A549 (cell line): ENCODE data around the gene ERBB2. TPM values are rescaled to one million over a fixed set of nuclear protein-coding genes. Genes with fewer than 3 reads are reported as not detected.

Experiments
- ATAC-seq, 2 experiments: fragments of 200-7000 bp in 1 of 2; fragments of >200 bp in 1 of 2; cut with Nextera tagmentation in 1 of 2; cut with Tn5 transposase in 1 of 2; 3 replicates each; pipeline versions ENCODE4 v1.8.0 to v1.9.1; 2018 to 2020; ENCODE audit warnings: mild to moderate bottlenecking in 1 of 2, moderate library complexity in 1 of 2
- CTCF ChIA-PET: fragments of 300-600 bp; sonication (Branson Sonifier 250); formaldehyde crosslinking; extraction: SDS; loops from one replicate; lab custom pipeline; 2021; ENCODE audit warnings: antibody characterized with exemption, inconsistent platforms; lab: Yijun Ruan, JAX
- POLR2A ChIA-PET: fragments of 350-600 bp; formaldehyde crosslinking; extraction: SDS; loops from one replicate; lab custom pipeline; 2021; ENCODE audit warnings: antibody characterized with exemption, inconsistent platforms; lab: Yijun Ruan, JAX
- DNase-seq, 2 experiments: peaks; one replicate each; pipeline versions ENCODE4 v3.0.0 to v3.0.0-alpha.2; 2011 to 2016; ENCODE audit warnings: low read depth in 1 of 2, low spot score in 1 of 2
- FAIRE-seq: peaks from 2 replicates; lab custom pipeline; 2011; peaks lifted over from hg19 to GRCh38; lab: Jason Lieb, UNC
- H3K27ac ChIP-seq, 2 experiments: fragments of >200 bp; sonication (Bioruptor Twin); formaldehyde crosslinking; 3 replicates each; pipeline ENCODE4 v1.5.1; 2016 to 2017
- H3K4me1 ChIP-seq: fragments of >200 bp; sonication (Bioruptor Twin); formaldehyde crosslinking; 3 replicates; pipeline ENCODE4 v1.6.1; 2016
- H3K4me2 ChIP-seq: fragments of >200 bp; sonication (Bioruptor Twin); formaldehyde crosslinking; 3 replicates; pipeline ENCODE4 v1.6.1; 2016
- H3K4me3 ChIP-seq: fragments of >200 bp; sonication (Bioruptor Twin); formaldehyde crosslinking; 3 replicates; pipeline ENCODE4 v1.5.1; 2016
- H3K9me3 ChIP-seq: fragments of >200 bp; sonication (Bioruptor Twin); formaldehyde crosslinking; 3 replicates; pipeline ENCODE4 v1.6.1; 2016
- BHLHE40 ChIP-seq: IDR thresholded peaks from 2 replicates; pipeline ENCODE4 v1.6.1; 2012; ENCODE audit warnings: low read depth, low read length, inconsistent platforms
- CBX2 ChIP-seq: fragments of 200-600 bp; sonication (generic); IDR thresholded peaks from 2 replicates; pipeline ENCODE4 v1.6.1; 2016; ENCODE audit warnings: low read depth, mild to moderate bottlenecking, borderline replicate concordance
- CBX8 ChIP-seq: fragments of 200-600 bp; sonication (generic); IDR thresholded peaks from 2 replicates; pipeline ENCODE4 v1.6.1; 2016
- CHD4 ChIP-seq: fragments of 200-600 bp; sonication (generic); IDR thresholded peaks from 2 replicates; pipeline ENCODE4 v1.6.1; 2016; ENCODE audit warnings: antibody characterized with exemption, mild to moderate bottlenecking, borderline replicate concordance
- EHMT2 ChIP-seq: fragments of 200-600 bp; sonication (generic); IDR thresholded peaks from 2 replicates; pipeline ENCODE4 v1.6.1; 2016; ENCODE audit warnings: antibody characterized with exemption, low read depth, mild to moderate bottlenecking, moderate library complexity
- EP300 ChIP-seq, 2 experiments: fragments of >200 bp; sonication (Bioruptor Twin); formaldehyde crosslinking; IDR thresholded peaks; 2 replicates in 1 of 2; 3 replicates in 1 of 2; pipeline ENCODE4 v1.6.1; 2016 to 2017
- ESRRA ChIP-seq: fragments of 150-350 bp; IDR thresholded peaks from 2 replicates; pipeline ENCODE4 v1.6.1; 2014; ENCODE audit warnings: mild to moderate bottlenecking, low read length, borderline replicate concordance
- FOSB ChIP-seq: fragments of 250-450 bp; sonication (Bioruptor Pico); IDR thresholded peaks from 2 replicates; pipeline ENCODE4 v1.5.0; 2020; ENCODE audit warnings: mild to moderate bottlenecking, moderate library complexity
- FOXS1 ChIP-seq: fragments of 250-450 bp; sonication (Bioruptor Pico); IDR thresholded peaks from 2 replicates; pipeline ENCODE4 v1.5.0; 2020; ENCODE audit warnings: mild to moderate bottlenecking, moderate library complexity
- GATA3 ChIP-seq: IDR thresholded peaks from 2 replicates; pipeline ENCODE4 v1.6.1; 2012; ENCODE audit warnings: borderline replicate concordance
- HDAC2 ChIP-seq: fragments of 200-600 bp; sonication (generic); IDR thresholded peaks from 2 replicates; pipeline ENCODE4 v1.6.1; 2016
- HOXA7 ChIP-seq: fragments of 250-450 bp; sonication (Bioruptor Pico); IDR thresholded peaks from 2 replicates; pipeline ENCODE4 v1.5.0; 2020; ENCODE audit warnings: mild to moderate bottlenecking, moderate library complexity
- HOXB13 ChIP-seq: fragments of 250-450 bp; sonication (Bioruptor Pico); IDR thresholded peaks from 2 replicates; pipeline ENCODE4 v1.5.0; 2020; ENCODE audit warnings: low read depth, mild to moderate bottlenecking, moderate library complexity
- HOXB5 ChIP-seq: fragments of 250-450 bp; sonication (Bioruptor Pico); IDR thresholded peaks from 2 replicates; pipeline ENCODE4 v1.5.0; 2020; ENCODE audit warnings: mild to moderate bottlenecking, moderate library complexity
- JUN ChIP-seq, 2 experiments: fragments of >200 bp; sonication (Bioruptor Twin); formaldehyde crosslinking; IDR thresholded peaks; 2 replicates in 1 of 2; 3 replicates in 1 of 2; pipeline ENCODE4 v1.6.1; 2016 to 2017
- KDM5A ChIP-seq: fragments of 200-600 bp; sonication (generic); IDR thresholded peaks from 2 replicates; pipeline ENCODE4 v1.6.1; 2016; ENCODE audit warnings: antibody characterized with exemption, mild to moderate bottlenecking
- NFE2L2 ChIP-seq: fragments of 150-350 bp; conservative IDR thresholded peaks from 2 replicates; pipeline ENCODE4 v1.6.1; 2014; ENCODE audit warnings: low read length
- PHF8 ChIP-seq: fragments of 200-600 bp; sonication (generic); IDR thresholded peaks from 2 replicates; pipeline ENCODE4 v1.6.1; 2016; ENCODE audit warnings: low read depth, mild to moderate bottlenecking, antibody characterized with exemption, moderate library complexity, borderline replicate concordance
- RAD21 ChIP-seq, 2 experiments: fragments of >200 bp in 1 of 2; sonication (Bioruptor Twin) in 1 of 2; formaldehyde crosslinking in 1 of 2; IDR thresholded peaks in 1 of 2; conservative IDR thresholded peaks in 1 of 2; 2 replicates in 1 of 2; 3 replicates in 1 of 2; pipeline ENCODE4 v1.6.1; 2012 to 2018; ENCODE audit warnings: inconsistent platforms in 1 of 2
- RNF2 ChIP-seq: fragments of 200-600 bp; sonication (generic); IDR thresholded peaks from 2 replicates; pipeline ENCODE4 v1.6.1; 2016; ENCODE audit warnings: low read depth, mild to moderate bottlenecking, antibody characterized with exemption, moderate library complexity, borderline replicate concordance
- TFCP2L1 ChIP-seq: fragments of 250-450 bp; sonication (Bioruptor Pico); IDR thresholded peaks from 2 replicates; pipeline ENCODE4 v1.5.0; 2021; ENCODE audit warnings: mild to moderate bottlenecking
- TP53 ChIP-seq: fragments of 250-450 bp; sonication (Bioruptor Pico); IDR thresholded peaks from 2 replicates; pipeline ENCODE4 v1.5.0; 2021; ENCODE audit warnings: mild to moderate bottlenecking, moderate library complexity
- ZFP36 ChIP-seq: fragments of 450-650 bp; IDR thresholded peaks from 2 replicates; pipeline ENCODE4 v1.6.1; 2014; ENCODE audit warnings: borderline replicate concordance; ENCODE audit not compliant: partially characterized antibody
- WGBS: methylation state at CpG from one replicate; pipeline ENCODE4 v1.1.6; 2017; ENCODE audit errors: missing lambda C conversion rate; 5-methylcytosine and 5-hydroxymethylcytosine counted together
- polyA plus RNA-seq, 4 experiments: library from polyadenylated mRNA; depleted of rRNA in 3 of 4; stranded (reverse); fragments of >200 nt; fragmentation: RNase III in 1 of 4; extraction: RNeasy Plus Mini Kit Qiagen cat#74134 plus additional on column Dnase treatment in 1 of 4; gene quantifications; 2 replicates in 3 of 4; 3 replicates in 1 of 4; pipeline ENCODE4 v1.2.3, GENCODE V29; 2011 to 2017
- TF ChIP-seq, protein P1 (sequence below): fragments of 200-600 bp; sonication (generic); IDR thresholded peaks from 2 replicates; pipeline ENCODE4 v1.6.1; 2016; ENCODE audit warnings: antibody characterized with exemption, mild to moderate bottlenecking, moderate library complexity

ERBB2 gene
- polyA plus RNA-seq, 2 of the 4 experiments (the other 2 are of a cell fraction), result 22.4 to 32.0 TPM

DNA sequence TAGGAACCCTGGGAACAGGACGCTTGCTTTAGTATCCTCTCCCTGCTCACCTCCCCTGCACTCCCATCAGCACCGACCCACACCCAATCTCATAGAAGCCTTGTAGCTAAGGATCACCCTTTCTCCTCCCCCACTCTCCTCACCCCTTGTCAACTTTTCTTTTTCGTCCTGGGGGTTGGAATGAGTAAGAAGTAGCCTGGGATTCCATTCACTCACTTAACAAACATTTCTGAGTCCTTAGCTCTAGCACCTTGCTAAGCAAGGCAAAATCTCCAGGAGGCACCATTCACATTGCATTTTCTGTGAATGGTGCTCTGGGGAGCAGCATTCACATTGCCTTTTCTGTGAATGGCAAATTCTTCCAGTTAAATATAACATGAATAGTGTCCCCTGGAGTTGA lies 10.9 kb upstream of the ERBB2 start:
- H3K4me2 ChIP-seq, result peak overlapping the region; percentile 87
- ATAC-seq (no peak), DNase-seq (no peak), FAIRE-seq (no peak)
- H3K4me1 ChIP-seq, result peaks cover 7% of the 10 kb centered on the region
- TF ChIP-seq PHF8 (no peak), BHLHE40 (no peak), ESRRA (no peak), FOXS1 (CRISPR knock-in tag) (no peak), HOXB5 (CRISPR knock-in tag) (no peak), HOXB13 (no peak), HDAC2 (no peak), RNF2 (no peak), TP53 (CRISPR knock-in tag) (no peak), GATA3 (no peak), CHD4 (no peak), EHMT2 (no peak), HOXA7 (CRISPR knock-in tag) (no peak), TFCP2L1 (CRISPR knock-in tag) (no peak)
- TF ChIP-seq, protein P1, sequence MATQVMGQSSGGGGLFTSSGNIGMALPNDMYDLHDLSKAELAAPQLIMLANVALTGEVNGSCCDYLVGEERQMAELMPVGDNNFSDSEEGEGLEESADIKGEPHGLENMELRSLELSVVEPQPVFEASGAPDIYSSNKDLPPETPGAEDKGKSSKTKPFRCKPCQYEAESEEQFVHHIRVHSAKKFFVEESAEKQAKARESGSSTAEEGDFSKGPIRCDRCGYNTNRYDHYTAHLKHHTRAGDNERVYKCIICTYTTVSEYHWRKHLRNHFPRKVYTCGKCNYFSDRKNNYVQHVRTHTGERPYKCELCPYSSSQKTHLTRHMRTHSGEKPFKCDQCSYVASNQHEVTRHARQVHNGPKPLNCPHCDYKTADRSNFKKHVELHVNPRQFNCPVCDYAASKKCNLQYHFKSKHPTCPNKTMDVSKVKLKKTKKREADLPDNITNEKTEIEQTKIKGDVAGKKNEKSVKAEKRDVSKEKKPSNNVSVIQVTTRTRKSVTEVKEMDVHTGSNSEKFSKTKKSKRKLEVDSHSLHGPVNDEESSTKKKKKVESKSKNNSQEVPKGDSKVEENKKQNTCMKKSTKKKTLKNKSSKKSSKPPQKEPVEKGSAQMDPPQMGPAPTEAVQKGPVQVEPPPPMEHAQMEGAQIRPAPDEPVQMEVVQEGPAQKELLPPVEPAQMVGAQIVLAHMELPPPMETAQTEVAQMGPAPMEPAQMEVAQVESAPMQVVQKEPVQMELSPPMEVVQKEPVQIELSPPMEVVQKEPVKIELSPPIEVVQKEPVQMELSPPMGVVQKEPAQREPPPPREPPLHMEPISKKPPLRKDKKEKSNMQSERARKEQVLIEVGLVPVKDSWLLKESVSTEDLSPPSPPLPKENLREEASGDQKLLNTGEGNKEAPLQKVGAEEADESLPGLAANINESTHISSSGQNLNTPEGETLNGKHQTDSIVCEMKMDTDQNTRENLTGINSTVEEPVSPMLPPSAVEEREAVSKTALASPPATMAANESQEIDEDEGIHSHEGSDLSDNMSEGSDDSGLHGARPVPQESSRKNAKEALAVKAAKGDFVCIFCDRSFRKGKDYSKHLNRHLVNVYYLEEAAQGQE, result no peak
- WGBS, result 78% methylated on average over 3 of the region's 3 CpGs
- H3K27ac ChIP-seq, result peak overlapping the region in 1 of 2 experiments; percentile 92; a peak in 2 of 6 replicates
- POLR2A ChIA-PET, result interaction anchor here (2.1 to 2.9 kb wide), 2 partner anchors 11 to 41 kb away, joined by 22 to 60 read pairs; partner anchors contain the start of genes ERBB2 and MIEN1
- peak overlapping the region; percentile 61; the same call in 2 of the 3 replicates for H3K4me3 ChIP-seq
- H3K9me3 ChIP-seq, result no peaks in the 10 kb centered on the region
- CTCF ChIA-PET, result interaction anchor here (1.2 to 50.7 kb wide), 7 partner anchors 11 to 65 kb away, joined by 4 to 1391 read pairs (median 6); partner anchors contain the start of genes ERBB2, PNMT, PPP1R1B and STARD3

DNA sequence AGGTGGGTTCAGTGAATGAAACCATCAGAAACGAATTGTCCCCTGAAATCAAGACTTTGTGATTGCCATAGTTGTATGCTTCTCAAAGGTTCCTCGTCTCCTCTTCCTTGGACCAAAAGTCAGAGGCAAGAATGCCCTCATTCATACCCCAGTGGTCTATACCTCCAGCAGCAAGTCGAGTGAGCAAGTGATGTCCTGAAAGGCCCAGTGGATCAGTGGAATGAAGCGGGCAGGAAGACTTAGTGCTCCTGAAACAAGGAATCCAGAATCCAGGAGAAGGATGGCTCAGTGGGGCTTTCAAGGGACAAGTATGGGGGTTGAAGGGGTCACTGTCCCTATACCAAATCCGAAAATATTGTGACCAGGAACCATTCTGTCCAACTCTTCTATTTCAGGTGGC lies 5.3 kb upstream of the ERBB2 start:
- TF ChIP-seq CBX2 (no peak), RAD21 (conservative IDR thresholded peaks at IDR 0.05 in 1 of 2, IDR thresholded peaks at IDR 0.05 in 1 of 2) (no peak), ESRRA (no peak)
- POLR2A ChIA-PET, result no interaction called here
- peaks cover 16% of the 10 kb centered on the region for H3K4me1 ChIP-seq
- FAIRE-seq (no peak), DNase-seq (no peak), ATAC-seq (no peak)
- CTCF ChIA-PET, result interaction anchor here (0.6 to 50.7 kb wide), 6 partner anchors 16 to 57 kb away, joined by 4 to 1391 read pairs (median 10); partner anchors contain the start of genes MIEN1, PNMT, PPP1R1B and STARD3
- no peak overlapping the region for H3K4me2 ChIP-seq
- no peaks in the 10 kb centered on the region for H3K9me3 ChIP-seq
- no peak overlapping the region for H3K4me3 ChIP-seq
- H3K27ac ChIP-seq, result no peak overlapping the region
- WGBS, result 69% methylated on average over 5 of the region's 5 CpGs

DNA sequence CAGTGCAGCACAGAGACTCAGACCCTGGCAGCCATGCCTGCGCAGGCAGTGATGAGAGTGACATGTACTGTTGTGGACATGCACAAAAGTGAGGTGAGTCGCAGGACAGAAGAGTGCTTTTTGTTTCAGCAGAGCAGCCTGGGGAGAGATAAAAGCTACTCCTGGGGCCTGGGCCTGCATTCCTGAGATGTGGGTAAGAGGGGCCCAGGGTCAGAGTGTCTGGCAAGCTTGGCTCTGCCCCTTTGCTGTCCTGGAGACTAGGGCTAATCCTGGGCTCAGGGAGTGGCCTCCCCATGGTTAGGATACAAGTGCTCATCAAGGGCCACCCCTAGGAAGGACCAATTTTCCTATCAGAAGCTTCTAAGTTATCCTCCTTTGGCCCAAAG lies 4.8 kb upstream of the ERBB2 start:
- Histone ChIP-seq H3K4me2 (0 out of 3 replicates have a peak overlapping the region, but pooled peaks have one; percentile 0), H3K4me3 (no peak overlapping the region)
- CTCF ChIA-PET, result interaction anchor here (0.6 to 50.7 kb wide), 8 partner anchors 13 to 58 kb away, joined by 3 to 1391 read pairs (median 8); partner anchors contain the start of genes MIEN1, PNMT, PPP1R1B and STARD3
- TF ChIP-seq FOSB (CRISPR knock-in tag) (no peak), TFCP2L1 (CRISPR knock-in tag) (no peak), NFE2L2 (no peak), HOXA7 (CRISPR knock-in tag) (no peak), HOXB5 (CRISPR knock-in tag) (no peak), FOXS1 (CRISPR knock-in tag) (no peak), JUN (IDR thresholded peaks at IDR 0.05) (no peak), ZFP36 (no peak), HOXB13 (no peak), KDM5A (no peak), EP300 (IDR thresholded peaks at IDR 0.05) (no peak), EHMT2 (no peak), CBX8 (no peak)
- TF ChIP-seq, all 56 proteins: peak for 0
- 80% methylated on average over 2 of the region's 2 CpGs for WGBS
- Histone ChIP-seq H3K27ac (no peak overlapping the region), H3K9me3 (no peaks in the 10 kb centered on the region), H3K4me1 (peaks cover 16% of the 10 kb centered on the region)
- DNase-seq (no peak), ATAC-seq (no peak), FAIRE-seq (no peak)
- POLR2A ChIA-PET, result interaction anchor here (0.6 kb wide), 1 partner anchor 36 kb away, joined by 7 read pairs; no protein-coding TSS in a partner anchor
